Naive thymus-derived CD4-positive, alpha-beta T cell (primary cell): ENCODE data around the gene SMPD3. TPM values are rescaled to one million over a fixed set of nuclear protein-coding genes. Genes with fewer than 3 reads are reported as not detected.

Experiments
- ATAC-seq: fragments of 150-1000 bp; cut with Tn5 transposase; 2 replicates; pipeline ENCODE4 v1.10.0; 2021; ENCODE audit warnings: mild to moderate bottlenecking, moderate library complexity
- CTCF ChIA-PET: fragments of 350-600 bp; sonication (Branson Sonifier 250); formaldehyde crosslinking; loops from one replicate; lab custom pipeline; 2021; ENCODE audit warnings: antibody characterized with exemption; lab: Charles Lee
- POLR2A ChIA-PET: fragments of 350-600 bp; sonication (Branson Sonifier 250); formaldehyde crosslinking; loops from one replicate; lab custom pipeline; 2021; ENCODE audit warnings: antibody characterized with exemption, inconsistent platforms; lab: Charles Lee
- DNase-seq, 9 donors: peaks; one replicate each; pipeline versions ENCODE4 v3.0.0 to v3.0.0-alpha.2; 2020 to 2022; ENCODE audit warnings: mixed read lengths in 1 of 9
- H3K27ac ChIP-seq: one replicate; pipeline ENCODE4 v1.7.0; 2013; ENCODE audit warnings: mild to moderate bottlenecking, low read depth, low read length, moderate library complexity
- H3K27me3 ChIP-seq, 2 donors: one replicate each; pipeline ENCODE4 v1.7.0; 2013; ENCODE audit warnings: low read length in 2 of 2, mild to moderate bottlenecking in 2 of 2, moderate library complexity in 2 of 2; ENCODE audit not compliant: control insufficient read depth in 2 of 2, insufficient read depth in 2 of 2
- H3K36me3 ChIP-seq, 3 experiments: 1 replicate in 2 of 3; 2 replicates in 1 of 3; pipeline ENCODE4 v1.7.0; 2013; ENCODE audit warnings: low read length in 3 of 3, mild to moderate bottlenecking in 3 of 3, moderate library complexity in 1 of 3; ENCODE audit not compliant: insufficient read depth in 3 of 3, control insufficient read depth in 2 of 3
- H3K4me1 ChIP-seq, 2 donors: one replicate each; pipeline ENCODE4 v1.7.0; 2013; ENCODE audit warnings: low read length in 2 of 2, mild to moderate bottlenecking in 2 of 2, moderate library complexity in 1 of 2; ENCODE audit not compliant: control insufficient read depth in 2 of 2, insufficient read depth in 2 of 2
- H3K4me3 ChIP-seq: 2 replicates; pipeline ENCODE4 v1.7.0; 2013; ENCODE audit warnings: mild to moderate bottlenecking, low read length
- H3K9me3 ChIP-seq, 3 experiments: 1 replicate in 2 of 3; 2 replicates in 1 of 3; pipeline ENCODE4 v1.7.0; 2013; ENCODE audit warnings: low read length in 3 of 3; ENCODE audit not compliant: control insufficient read depth in 2 of 3
- H3K27ac Mint-ChIP-seq, 9 donors: one replicate each; pipeline ENCODE4 v1.8.0; 2020 to 2022; ENCODE audit warnings: mixed read lengths in 9 of 9, mild to moderate bottlenecking in 8 of 9, moderate library complexity in 5 of 9, inconsistent platforms in 2 of 9
- H3K27me3 Mint-ChIP-seq, 5 donors: one replicate each; pipeline ENCODE4 v1.8.0; 2021 to 2022; ENCODE audit warnings: mixed read lengths in 5 of 5, mild to moderate bottlenecking in 1 of 5
- H3K36me3 Mint-ChIP-seq, 5 donors: one replicate each; pipeline ENCODE4 v1.8.0; 2020 to 2022; ENCODE audit warnings: mixed read lengths in 5 of 5, mild to moderate bottlenecking in 3 of 5, inconsistent platforms in 1 of 5
- H3K4me1 Mint-ChIP-seq, 7 donors: one replicate each; pipeline ENCODE4 v1.8.0; 2020 to 2022; ENCODE audit warnings: mixed read lengths in 7 of 7, mild to moderate bottlenecking in 3 of 7, inconsistent platforms in 1 of 7
- H3K4me3 Mint-ChIP-seq, 10 donors: one replicate each; pipeline ENCODE4 v1.8.0; 2020 to 2022; ENCODE audit warnings: mild to moderate bottlenecking in 10 of 10, mixed read lengths in 10 of 10, moderate library complexity in 6 of 10, inconsistent platforms in 2 of 10
- H3K9me3 Mint-ChIP-seq, 11 donors: one replicate each; pipeline ENCODE4 v1.8.0; 2020 to 2022; ENCODE audit warnings: mixed read lengths in 11 of 11, mild to moderate bottlenecking in 4 of 11, inconsistent platforms in 1 of 11, moderate library complexity in 1 of 11
- intact Hi-C, 2 donors: fragments of 100-400 bp; cut with micrococcal nuclease; formaldehyde crosslinking; loops; one replicate each; pipeline ENCODE4 v1.15.1; 2023
- polyA plus RNA-seq, 2 donors: library from polyadenylated mRNA; unstranded; fragments of 300-500 nt; fragmentation: Illumina TruSeq; gene quantifications; one replicate each; pipeline ENCODE4 v1.2.3, GENCODE V29; 2021
- total RNA-seq, 6 experiments: library from RNA in 5 of 6; stranded (reverse) in 5 of 6; gene quantifications; 1 replicate in 5 of 6; 2 replicates in 1 of 6; pipeline ENCODE4 v1.2.3 and lab custom pipeline; 2021 to 2026

Gene SMPD3
- total and polyA plus RNA-seq, 7 experiments from 2014 or later = 0.32 to 6.1 (median 1.8) TPM

- peak overlapping the region; percentile 63 for H3K4me3 ChIP-seq
- peaks cover 14 to 16% of the 10 kb centered on the region in 2 donors for H3K27me3 ChIP-seq
- no peak for DNase-seq
- Mint-ChIP-seq H3K9me3 (peaks cover 0 to 2% (median 0%) of the 10 kb centered on the region in 11 donors), H3K4me1 (peaks cover 16 to 27% (median 22%) of the 10 kb centered on the region in 7 donors), H3K36me3 (no peaks in the 10 kb centered on the region), H3K27me3 (peaks cover 13 to 62% (median 24%) of the 10 kb centered on the region in 5 donors), H3K27ac (no peak overlapping the region), H3K4me3 (peak overlapping the region; percentile 50 to 93 (median 71))
- POLR2A ChIA-PET = interaction anchor here (1.0 kb wide), 1 partner anchor 29 kb away, joined by 5 read pairs; no protein-coding TSS in a partner anchor
- peaks cover 19 to 22% of the 10 kb centered on the region in 2 donors for H3K4me1 ChIP-seq
- ATAC-seq = peak; percentile 5
- H3K36me3 ChIP-seq = no peaks in the 10 kb centered on the region
- intact Hi-C loops = loop anchor here (1.0 to 10.0 kb wide), 16 partner anchors 19 to 937 kb away; partner anchors contain the start of genes RANBP10 (in 2 of the 2), SLC7A6OS (in 2 of the 2), TSNAXIP1 (in 2 of the 2) and CHTF8 (in 1 of the 2)
- CTCF ChIA-PET = interaction anchor here (0.6 kb wide), 2 partner anchors 11 to 84 kb away, joined by 3 read pairs; no protein-coding TSS in a partner anchor
- H3K9me3 ChIP-seq = no peaks in the 10 kb centered on the region
- H3K27ac ChIP-seq = no peak overlapping the region
Measured at GRCh38 chr16:68447653-68448359, 502 bp downstream of the SMPD3 start.

DNA sequence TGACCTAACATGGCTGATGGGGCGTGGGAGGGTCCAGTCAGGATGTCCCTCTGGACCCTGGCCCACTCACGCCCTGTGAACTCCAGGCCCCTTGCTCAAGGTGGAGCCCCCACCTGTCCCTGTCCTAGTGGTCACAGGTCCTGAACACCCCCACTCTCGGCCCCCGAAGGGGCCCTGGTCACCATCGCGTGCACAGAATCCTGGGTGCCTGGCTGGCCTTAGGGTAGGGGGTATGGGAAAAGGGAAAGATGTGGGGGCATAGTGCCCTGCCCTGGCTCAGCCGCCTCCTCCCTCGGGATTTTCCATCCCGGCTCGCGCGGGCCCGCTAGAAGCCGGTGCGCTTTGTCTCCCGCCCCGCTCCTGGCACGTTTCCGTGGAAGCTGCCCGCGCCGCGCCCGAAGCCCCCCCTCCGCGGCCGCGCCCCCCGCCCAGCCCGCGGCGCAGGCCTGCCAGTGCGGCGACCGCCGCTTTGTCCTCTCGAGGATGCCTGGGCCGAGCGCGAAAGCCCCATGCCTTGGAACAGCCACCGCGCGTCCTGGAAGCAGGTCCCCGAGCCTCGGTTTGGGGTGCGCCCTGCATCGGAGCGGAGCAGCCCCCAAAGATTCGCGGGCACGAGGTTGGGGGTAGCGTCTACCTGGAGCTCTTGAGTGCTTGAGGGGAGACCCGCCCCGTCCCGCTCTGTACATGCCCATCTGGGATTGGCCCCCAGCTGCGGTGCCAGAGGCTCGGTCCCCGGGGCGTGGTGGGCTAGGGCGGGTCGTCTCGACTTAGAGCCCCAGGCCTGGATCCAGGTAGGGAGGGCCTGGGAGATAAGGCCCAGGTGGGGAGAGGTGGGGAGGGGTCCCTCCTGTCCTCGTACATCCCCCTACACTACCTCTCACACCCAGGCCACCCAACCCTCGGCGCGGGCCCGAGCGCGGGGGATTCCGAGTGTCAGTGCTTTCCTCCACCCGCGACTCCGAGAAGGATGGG is 1.3 kb downstream of the SMPD3 start:
- Mint-ChIP-seq H3K9me3 (peaks cover 0 to 2% (median 0%) of the 10 kb centered on the region in 11 donors), H3K4me1 (peaks cover 16 to 27% (median 22%) of the 10 kb centered on the region in 7 donors), H3K27ac (no peak overlapping the region), H3K4me3 (peak overlapping the region in 8 of 10 donors; percentile 7 to 93 (median 74)), H3K36me3 (no peaks in the 10 kb centered on the region), H3K27me3 (peaks cover 19 to 70% (median 33%) of the 10 kb centered on the region in 5 donors)
- peaks cover 16 to 21% of the 10 kb centered on the region in 2 donors for H3K4me1 ChIP-seq
- ATAC-seq (no peak), DNase-seq (no peak)
- H3K27ac ChIP-seq = no peak overlapping the region
- H3K36me3 ChIP-seq = no peaks in the 10 kb centered on the region
- H3K27me3 ChIP-seq = peaks cover 14 to 16% of the 10 kb centered on the region in 2 donors
- CTCF ChIA-PET = no interaction called here
- POLR2A ChIA-PET = interaction anchor here (0.5 to 0.6 kb wide), 2 partner anchors 14 to 78 kb away, joined by 3 read pairs; no protein-coding TSS in a partner anchor
- no peak overlapping the region for H3K4me3 ChIP-seq
- intact Hi-C loops = loop anchor here (10.0 kb wide), 1 partner anchor 642 kb away; the partner anchor contains the start of genes RANBP10 (in 2 of the 2) and TSNAXIP1 (in 2 of the 2)
- H3K9me3 ChIP-seq = no peaks in the 10 kb centered on the region

DNA sequence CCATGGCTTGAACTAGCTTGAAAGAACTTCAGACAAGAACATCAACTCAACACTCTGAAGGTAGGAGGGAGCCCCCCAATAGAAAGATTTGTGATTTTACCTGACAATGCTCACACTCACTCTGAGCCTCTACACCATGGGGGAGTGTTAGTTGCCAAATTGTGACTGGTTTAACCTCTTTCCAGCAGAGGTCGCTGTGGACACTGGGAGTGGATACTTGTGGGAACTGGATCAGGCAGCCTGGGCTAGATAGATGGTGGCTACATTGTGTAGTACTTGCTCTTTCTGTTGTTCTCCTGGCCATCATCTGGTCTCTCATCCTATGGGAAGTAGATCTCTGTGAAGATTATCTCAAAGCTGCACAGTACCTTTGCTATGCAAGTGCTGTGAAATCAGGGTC is 2.9 kb downstream of the SMPD3 start:
- H3K27ac ChIP-seq = no peak overlapping the region

DNA sequence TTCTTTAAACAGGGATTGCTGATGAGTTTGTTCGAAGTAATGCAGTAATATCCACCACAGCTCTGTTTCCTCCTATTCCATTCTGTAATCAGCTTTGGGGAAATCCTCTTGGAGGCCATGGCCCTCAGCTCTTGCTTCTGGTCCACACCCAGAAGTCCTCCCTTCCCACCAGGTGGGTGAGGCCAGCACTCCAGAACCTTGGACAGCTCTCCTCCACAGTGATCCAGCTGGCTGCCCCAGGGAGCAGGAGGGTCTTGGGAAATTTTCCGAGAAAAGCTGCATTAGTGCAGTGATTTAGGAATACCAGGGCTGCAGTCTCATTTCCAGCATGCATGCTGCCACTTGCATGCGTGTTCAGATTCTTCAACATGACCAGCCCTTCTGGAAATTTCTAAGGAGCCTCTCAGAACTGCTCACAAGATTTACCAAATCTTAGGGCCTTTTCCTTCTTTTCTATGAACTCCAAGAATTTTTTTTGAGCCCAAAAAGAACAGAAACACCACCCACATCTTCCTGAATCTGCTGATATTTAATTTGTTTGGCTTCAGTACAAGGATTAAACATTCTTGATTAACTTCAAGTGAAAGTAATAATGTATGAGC is 4.2 kb downstream of the SMPD3 start:
- H3K36me3 ChIP-seq = no peaks in the 10 kb centered on the region
- H3K27ac Mint-ChIP-seq = no peak overlapping the region
- DNase-seq (no peak), ATAC-seq (no peak)
- H3K4me1 ChIP-seq = peaks cover 16 to 21% of the 10 kb centered on the region in 2 donors
- intact Hi-C loops = loop anchor here (10.0 kb wide), 1 partner anchor 639 kb away; the partner anchor contains the start of genes RANBP10 (in 2 of the 2) and TSNAXIP1 (in 2 of the 2)
- H3K4me3 Mint-ChIP-seq = no peak overlapping the region
- H3K27ac ChIP-seq = no peak overlapping the region
- peaks cover 0 to 2% (median 0%) of the 10 kb centered on the region in 11 donors for H3K9me3 Mint-ChIP-seq
- H3K4me3 ChIP-seq = no peak overlapping the region
- peaks cover 19 to 75% (median 37%) of the 10 kb centered on the region in 5 donors for H3K27me3 Mint-ChIP-seq
- ChIA-PET CTCF (interaction anchor here (0.5 to 1.3 kb wide), 3 partner anchors 19 to 66 kb away, joined by 3 to 5 read pairs (median 3); no protein-coding TSS in a partner anchor), POLR2A (interaction anchor here (0.5 to 4.2 kb wide), 7 partner anchors 8 to 375 kb away, joined by 3 to 13 read pairs (median 5); no protein-coding TSS in a partner anchor)
- no peaks in the 10 kb centered on the region for H3K36me3 Mint-ChIP-seq
- H3K27me3 ChIP-seq = peaks cover 14 to 16% of the 10 kb centered on the region in 2 donors
- H3K9me3 ChIP-seq = no peaks in the 10 kb centered on the region
- peaks cover 11 to 22% (median 18%) of the 10 kb centered on the region in 7 donors for H3K4me1 Mint-ChIP-seq

More for the DNA sequence above, 2.9 kb downstream of the SMPD3 start:
- Mint-ChIP-seq H3K36me3 (no peaks in the 10 kb centered on the region), H3K27ac (no peak overlapping the region), H3K4me1 (peaks cover 13 to 26% (median 22%) of the 10 kb centered on the region in 7 donors), H3K27me3 (peaks cover 19 to 71% (median 37%) of the 10 kb centered on the region in 5 donors), H3K4me3 (peak overlapping the region in 2 of 10 donors; percentile 5 to 12), H3K9me3 (peaks cover 0 to 2% (median 0%) of the 10 kb centered on the region in 11 donors)
- ChIA-PET POLR2A (interaction anchor here (0.8 to 4.2 kb wide), 3 partner anchors 9 to 27 kb away, joined by 3 to 13 read pairs (median 4); no protein-coding TSS in a partner anchor), CTCF (no interaction called here)
- H3K9me3 ChIP-seq = no peaks in the 10 kb centered on the region
- H3K4me1 ChIP-seq = peaks cover 16 to 21% of the 10 kb centered on the region in 2 donors
- H3K4me3 ChIP-seq = no peak overlapping the region
- no peak for ATAC-seq
- peaks cover 14 to 16% of the 10 kb centered on the region in 2 donors for H3K27me3 ChIP-seq
- DNase-seq = peak in 1 of 9 donors; percentile 53
- no peaks in the 10 kb centered on the region for H3K36me3 ChIP-seq
- intact Hi-C loops = loop anchor here (1.0 to 10.0 kb wide), 2 partner anchors 65 to 641 kb away; partner anchors contain the start of genes RANBP10 (in 2 of the 2) and TSNAXIP1 (in 2 of the 2)

GRCh38 chr16:68436581-68436980 is 11.7 kb downstream of the SMPD3 start:
- peaks cover 7 to 30% (median 26%) of the 10 kb centered on the region in 7 donors for H3K4me1 Mint-ChIP-seq
- ChIA-PET POLR2A (no interaction called here), CTCF (interaction anchor here (0.9 kb wide), 1 partner anchor 12 kb away, joined by 3 read pairs; the partner anchor contains the start of gene SMPD3)
- H3K9me3 Mint-ChIP-seq = peaks cover 0 to 14% (median 3%) of the 10 kb centered on the region in 11 donors
- H3K27me3 Mint-ChIP-seq = peaks cover 0 to 47% (median 4%) of the 10 kb centered on the region in 5 donors
- Histone ChIP-seq H3K4me1 (peaks cover 0 to 16% of the 10 kb centered on the region in 2 donors), H3K27me3 (no peaks in the 10 kb centered on the region), H3K9me3 (no peaks in the 10 kb centered on the region), H3K4me3 (no peak overlapping the region), H3K36me3 (no peaks in the 10 kb centered on the region), H3K27ac (no peak overlapping the region)
- no peak overlapping the region for H3K27ac Mint-ChIP-seq
- ATAC-seq = no peak
- no peak for DNase-seq
- H3K4me3 Mint-ChIP-seq = no peak overlapping the region
- intact Hi-C loops = no loop called here
- H3K36me3 Mint-ChIP-seq = peaks cover 0 to 11% (median 4%) of the 10 kb centered on the region in 5 donors
